NCI-H446 treated with DMSO at 0.1 percent for 48 hours (cell line): ENCODE data around the gene PTBP3.
"Not testable (repeated sequence)": the region's sequence is repeated elsewhere in the genome, so short reads cannot be mapped to it uniquely, and the experiment has no call there.

Source experiments
- DNase-seq: peaks from one replicate; lab custom pipeline; 2025; lab: John Stamatoyannopoulos, UW

Gene PTBP3

GRCh38 chr9:112322701-112323377 lies 10.6 kb downstream of the PTBP3 start:
- DNase-seq = no peak

- no peak for DNase-seq
Observed at GRCh38 chr9:112316258-112316943, 17.0 kb downstream of the PTBP3 start.

- no peak for DNase-seq
Observed at GRCh38 chr9:112315331-112316257, 17.8 kb downstream of the PTBP3 start.

GRCh38 chr9:112312139-112312538 lies 21.3 kb downstream of the PTBP3 start:
- DNase-seq = no peak

DNA sequence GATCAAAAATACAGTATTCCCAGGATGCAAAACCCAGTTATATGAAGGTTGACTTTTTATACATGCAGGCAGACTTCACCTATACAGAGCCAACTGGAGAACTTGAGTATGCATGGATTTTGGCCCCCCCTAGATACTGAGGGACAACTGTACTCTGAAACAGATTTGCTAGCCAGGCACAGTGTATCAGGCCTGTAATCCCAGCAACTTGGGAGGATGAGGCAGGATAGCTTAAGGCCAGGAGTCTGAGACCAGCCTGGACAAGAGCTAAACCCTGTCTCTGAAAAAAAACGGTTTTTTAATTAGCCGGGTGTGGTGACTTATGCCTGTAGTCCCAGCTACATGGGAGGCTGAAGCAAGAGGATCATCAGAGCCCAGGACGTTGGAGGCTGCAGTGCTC lies 21.9 kb downstream of the PTBP3 start:
- no peak for DNase-seq

DNA sequence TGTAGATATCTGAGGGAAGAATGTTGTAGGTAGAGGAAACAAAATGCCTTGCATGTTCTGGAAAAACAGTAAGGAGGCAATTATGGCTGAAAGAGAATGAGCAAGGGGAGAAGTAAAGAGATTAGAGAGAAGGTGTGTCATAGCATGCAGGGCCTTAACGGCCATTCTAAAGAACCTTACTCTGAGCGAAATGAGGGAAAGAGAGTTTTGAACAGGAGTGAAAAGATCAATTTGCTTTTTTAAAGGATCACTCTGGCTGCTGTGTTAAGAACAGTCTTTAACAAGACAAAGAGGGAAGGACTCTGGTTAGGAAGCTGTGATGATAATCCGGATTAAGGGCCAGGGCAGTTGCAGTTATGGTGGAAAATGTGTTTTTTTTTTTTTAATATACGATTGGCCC lies 22.6 kb downstream of the PTBP3 start:
- no peak for DNase-seq

DNA sequence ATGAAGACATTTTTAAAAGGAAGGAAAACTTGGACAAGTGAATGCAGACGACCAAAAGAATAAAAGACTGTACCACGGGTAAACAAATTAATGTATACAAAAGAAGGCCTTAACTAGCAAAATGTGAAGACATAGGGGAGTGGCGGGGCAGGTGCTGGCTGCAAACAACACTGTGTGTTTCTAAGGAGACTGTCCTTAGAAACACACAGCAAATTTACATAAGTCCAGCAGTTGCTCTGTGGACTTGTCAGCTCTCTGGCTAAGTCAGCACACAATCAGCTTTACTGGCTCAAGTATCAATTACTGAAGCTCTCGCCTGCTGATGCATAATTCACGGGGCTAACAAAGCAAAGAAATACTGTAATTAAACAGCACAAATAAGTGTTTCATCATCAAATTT lies 24.8 kb downstream of the PTBP3 start:
- no peak for DNase-seq

DNA sequence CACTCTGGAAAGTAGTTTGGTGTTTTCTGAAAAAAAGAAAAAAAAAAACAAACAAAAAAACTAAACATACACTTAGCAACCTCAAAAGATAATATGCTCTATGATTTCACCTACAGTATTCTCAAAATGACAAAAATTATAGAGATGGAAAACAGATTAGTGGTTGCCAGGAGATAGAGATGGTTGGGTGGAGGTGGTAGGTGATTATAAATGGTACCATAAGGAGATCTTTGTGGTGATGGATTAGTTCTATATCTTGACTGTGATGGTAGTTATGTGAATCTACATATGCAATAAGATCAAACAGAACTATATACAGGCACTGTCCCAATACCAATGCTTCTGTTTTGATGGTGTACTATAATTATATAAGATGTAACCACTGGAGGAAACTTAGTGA lies 32.0 kb downstream of the PTBP3 start:
- no peak for DNase-seq

- no peak for DNase-seq
Observed at GRCh38 chr9:112299514-112299913, 33.9 kb downstream of the PTBP3 start.

- DNase-seq = no peak
Observed at GRCh38 chr9:112296929-112297328, 36.5 kb downstream of the PTBP3 start.

GRCh38 chr9:112295174-112295573 lies 38.2 kb downstream of the PTBP3 start:
- DNase-seq = no peak

DNA sequence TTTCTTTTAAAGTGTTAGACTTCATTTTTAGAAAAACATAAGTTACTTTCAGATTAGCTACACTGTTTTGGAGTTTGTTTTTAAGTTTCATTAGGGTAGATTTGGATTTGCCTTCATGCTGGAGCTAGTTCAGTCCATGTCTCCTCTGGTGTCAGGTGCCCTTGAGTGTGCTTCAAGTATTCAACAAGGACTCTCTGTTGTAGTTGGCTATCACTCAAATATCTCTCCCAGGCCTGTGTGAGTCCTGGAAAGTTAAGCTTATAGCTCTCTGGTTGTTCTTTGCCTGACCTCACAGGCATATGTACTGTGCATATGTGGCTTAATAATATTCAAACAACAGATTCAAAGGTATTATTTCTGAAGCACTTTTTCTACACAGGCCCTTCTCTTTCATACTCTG lies 45.4 kb downstream of the PTBP3 start:
- no peak for DNase-seq

- no peak for DNase-seq
Observed at GRCh38 chr9:112286926-112287325, 46.5 kb downstream of the PTBP3 start.

DNA sequence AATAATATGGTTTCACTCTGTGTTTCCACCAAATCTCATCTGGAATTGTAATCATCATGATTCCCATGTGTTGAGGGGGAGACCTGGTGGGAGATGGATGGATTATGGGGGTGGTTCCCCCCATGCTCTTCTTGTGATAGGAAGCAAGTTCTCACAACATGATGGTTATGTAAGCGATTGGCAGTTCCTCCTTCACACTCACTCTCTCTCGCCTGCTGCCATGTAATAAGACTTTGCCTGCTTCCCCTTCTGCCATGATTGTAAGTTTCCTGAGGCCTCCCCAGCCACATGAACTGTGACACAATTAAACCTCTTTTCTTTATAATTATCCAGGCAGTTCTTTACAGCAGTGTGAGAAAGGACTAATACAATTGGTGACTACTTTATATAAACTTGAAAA lies 48.4 kb downstream of the PTBP3 start:
- DNase-seq = no peak

DNA sequence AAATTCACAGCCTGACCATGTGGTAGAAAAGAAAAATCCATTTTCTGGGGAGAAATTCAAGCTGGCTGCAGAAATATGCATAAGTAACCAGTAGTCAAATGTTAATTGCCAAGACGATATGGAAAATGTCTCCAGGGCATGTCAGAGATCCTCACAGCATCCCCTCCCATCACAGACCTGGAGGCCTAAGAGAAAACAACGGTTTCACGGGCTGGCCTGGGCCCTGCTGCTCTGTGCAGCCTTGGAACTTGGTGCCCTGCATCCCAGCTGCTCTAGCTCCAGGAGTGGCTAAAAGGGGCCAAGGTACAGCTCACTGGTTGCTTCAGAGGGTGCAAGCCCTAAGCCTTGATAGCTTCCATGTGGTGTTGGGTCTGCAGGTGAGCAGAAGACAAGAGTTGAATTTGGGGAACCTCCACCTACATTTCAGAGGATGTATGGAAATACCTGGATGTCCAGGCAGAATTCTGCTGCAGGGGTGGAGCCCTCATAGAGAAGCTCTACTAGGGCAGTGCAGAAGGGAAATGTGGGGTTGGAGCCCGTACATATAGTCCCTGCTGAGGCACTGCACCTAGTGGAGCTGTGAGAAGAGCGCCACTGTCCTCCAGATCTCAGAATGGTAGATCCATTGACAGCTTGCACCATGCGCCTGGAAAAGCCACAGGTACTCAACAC lies 49.7 kb downstream of the PTBP3 start:
- DNase-seq = no peak

DNA sequence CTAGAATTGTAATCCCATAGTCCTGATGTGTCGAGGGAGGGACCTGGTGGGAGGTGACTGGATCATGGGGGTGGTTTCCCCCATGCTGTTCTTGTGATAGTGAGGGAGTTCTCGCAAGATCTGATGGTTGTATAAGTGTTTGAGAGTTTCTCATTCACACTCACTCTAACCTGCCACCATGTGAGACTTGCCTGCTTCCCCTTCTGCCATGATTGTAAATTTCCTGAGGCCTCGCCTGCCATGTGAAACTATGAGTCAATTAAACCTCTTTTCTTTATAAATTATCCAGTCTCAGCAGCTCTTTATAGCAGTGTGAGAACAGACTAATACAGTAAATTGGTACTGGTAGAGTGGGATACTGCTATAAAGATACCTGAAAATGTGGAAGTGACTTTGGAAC lies 50.6 kb downstream of the PTBP3 start:
- DNase-seq = not testable (repeated sequence)

DNA sequence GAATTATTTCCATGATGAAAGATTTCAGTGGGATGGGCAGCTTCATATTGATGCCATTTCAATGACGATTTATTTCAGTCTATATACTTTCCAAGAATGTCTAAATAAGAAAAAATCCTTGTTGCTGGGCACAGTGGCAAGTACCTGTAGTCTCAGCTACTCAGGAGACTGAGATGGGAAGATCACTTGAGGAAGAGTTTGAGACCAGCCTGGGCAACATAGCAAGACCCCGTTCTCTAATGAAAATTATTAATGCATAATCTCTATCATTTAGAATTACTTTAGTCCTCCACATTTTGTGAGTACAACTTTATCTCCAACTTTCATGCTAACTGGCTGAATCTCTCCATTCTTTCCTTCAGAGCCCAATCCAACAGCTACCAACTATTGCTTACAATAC lies 52.5 kb downstream of the PTBP3 start:
- DNase-seq = no peak

- DNase-seq = no peak
Observed at GRCh38 chr9:112279501-112279900, 53.9 kb downstream of the PTBP3 start.

DNA sequence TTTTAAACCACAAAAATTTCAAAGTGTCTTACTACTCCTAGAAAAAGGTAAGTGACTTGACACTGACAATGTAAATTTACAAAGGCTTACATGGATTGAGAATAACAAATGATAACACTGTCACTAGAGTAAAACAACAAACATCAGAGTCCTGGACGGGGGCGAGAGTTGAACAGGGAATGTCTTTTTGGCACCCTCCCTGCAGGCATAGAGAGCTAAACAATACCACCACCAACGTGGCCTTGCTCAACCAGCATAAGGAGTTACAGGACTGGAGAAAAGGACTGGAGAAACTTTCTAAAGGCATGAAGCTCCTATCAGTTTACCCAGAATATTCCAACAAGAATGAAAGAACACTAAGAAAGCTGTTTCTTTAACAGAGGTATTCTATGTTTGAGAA lies 55.3 kb downstream of the PTBP3 start:
- no peak for DNase-seq

- DNase-seq = no peak
Observed at GRCh38 chr9:112274600-112274999, 58.8 kb downstream of the PTBP3 start.

DNA sequence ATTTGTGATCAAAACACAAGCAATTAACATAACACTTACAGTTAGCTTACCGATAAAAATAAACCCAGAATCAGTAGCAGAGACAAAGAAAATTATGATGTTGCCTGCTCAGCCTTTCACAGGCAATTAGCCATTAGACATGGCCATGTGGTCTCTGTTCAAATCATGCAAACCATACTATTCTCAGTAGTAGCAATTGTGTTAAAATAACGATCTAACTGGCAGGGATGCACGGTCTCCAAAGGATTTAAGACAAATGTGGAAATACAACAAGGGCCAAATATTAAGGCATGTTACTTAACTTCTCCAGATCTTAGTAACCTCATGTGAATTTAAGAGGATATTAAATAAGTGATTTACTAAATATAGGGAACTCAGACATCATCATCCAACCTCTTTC lies 59.5 kb downstream of the PTBP3 start:
- DNase-seq = no peak

GRCh38 chr9:112271466-112272098 lies 61.8 kb downstream of the PTBP3 start:
- no peak for DNase-seq
